GM04503 (cell line): ENCODE data around the gene ICAM4.
"Not testable (repeated sequence)": the region's sequence is repeated elsewhere in the genome, so short reads cannot be mapped to it uniquely, and the experiment has no call there.

Experiments
- DNase-seq: peaks from one replicate; pipeline ENCODE4 v3.0.0-alpha.2; 2012; ENCODE audit warnings: low read depth

ICAM4 gene

DNA sequence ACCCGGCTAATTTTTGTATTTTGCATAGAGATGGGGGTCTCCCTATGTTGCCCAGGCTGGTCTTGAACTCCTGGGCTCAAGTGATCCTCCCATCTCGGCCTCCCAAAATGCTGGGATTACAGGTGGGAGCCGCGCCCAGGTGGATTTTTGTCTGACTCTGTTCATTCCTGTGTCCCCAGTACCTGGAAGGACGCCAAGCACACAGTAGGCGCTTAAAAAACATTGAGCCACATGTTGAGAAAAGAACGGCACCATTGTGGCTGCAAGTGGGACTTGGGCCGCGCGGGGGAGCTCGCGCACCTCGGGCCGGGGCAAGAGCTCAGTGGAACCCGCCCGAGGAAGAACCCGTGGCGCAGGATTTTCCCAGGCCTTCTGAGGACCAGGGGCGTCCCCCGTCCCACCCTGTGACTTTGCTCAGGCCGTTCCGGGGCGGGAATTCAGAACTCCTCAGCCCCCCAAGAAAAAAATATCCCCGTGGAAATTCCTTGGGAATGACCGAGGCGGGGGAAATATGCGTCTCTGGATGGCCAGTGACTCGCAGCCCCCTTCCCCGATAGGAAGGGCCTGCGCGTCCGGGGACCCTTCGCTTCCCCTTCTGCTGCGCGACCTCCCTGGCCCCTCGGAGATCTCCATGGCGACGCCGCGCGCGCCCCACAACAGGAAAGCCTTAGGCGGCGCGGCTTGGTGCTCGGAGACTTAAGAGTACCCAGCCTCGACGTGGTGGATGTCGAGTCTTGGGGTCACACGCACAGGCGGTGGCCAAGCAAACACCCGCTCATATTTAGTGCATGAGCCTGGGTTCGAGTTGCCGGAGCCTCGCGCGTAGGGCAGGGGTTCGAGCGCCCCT is 17.2 kb upstream of the ICAM4 start:
- DNase-seq, result no peak

DNA sequence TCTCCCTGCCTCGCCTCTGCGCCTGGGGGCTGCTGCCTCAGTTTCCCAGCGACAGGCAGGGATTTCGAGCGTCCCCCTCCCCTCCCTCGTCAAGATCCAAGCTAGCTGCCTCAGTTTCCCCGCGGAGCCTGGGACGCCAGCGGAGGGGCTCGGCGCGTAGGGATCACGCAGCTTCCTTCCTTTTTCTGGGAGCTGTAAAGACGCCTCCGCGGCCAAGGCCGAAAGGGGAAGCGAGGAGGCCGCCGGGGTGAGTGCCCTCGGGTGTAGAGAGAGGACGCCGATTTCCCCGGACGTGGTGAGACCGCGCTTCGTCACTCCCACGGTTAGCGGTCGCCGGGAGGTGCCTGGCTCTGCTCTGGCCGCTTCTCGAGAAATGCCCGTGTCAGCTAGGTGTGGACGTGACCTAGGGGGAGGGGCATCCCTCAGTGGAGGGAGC is 16.6 kb upstream of the ICAM4 start:
- no peak for DNase-seq

DNA sequence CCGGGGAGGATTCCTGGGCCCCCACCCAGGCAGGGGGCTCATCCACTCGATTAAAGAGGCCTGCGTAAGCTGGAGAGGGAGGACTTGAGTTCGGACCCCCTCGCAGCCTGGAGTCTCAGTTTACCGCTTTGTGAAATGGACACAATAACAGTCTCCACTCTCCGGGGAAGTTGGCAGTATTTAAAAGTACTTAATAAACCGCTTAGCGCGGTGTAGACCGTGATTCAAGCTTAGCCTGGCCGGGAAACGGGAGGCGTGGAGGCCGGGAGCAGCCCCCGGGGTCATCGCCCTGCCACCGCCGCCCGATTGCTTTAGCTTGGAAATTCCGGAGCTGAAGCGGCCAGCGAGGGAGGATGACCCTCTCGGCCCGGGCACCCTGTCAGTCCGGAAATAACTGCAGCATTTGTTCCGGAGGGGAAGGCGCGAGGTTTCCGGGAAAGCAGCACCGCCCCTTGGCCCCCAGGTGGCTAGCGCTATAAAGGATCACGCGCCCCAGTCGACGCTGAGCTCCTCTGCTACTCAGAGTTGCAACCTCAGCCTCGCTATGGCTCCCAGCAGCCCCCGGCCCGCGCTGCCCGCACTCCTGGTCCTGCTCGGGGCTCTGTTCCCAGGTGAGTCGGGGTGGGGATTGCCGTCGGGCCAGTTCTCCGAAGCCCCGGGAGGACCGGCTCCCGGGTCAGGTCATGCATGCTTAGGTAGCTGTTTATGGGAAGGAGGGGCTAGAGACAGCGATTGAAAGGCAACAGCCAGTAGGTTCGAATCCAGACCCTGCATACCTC is 15.9 kb upstream of the ICAM4 start, which contains the start of gene ICAM1:
ICAM1 (plus strand) TSS at position 505 of the 779 bp plus-strand sequence; CDS start at position 545, 40 bp downstream.
- no peak for DNase-seq

DNA sequence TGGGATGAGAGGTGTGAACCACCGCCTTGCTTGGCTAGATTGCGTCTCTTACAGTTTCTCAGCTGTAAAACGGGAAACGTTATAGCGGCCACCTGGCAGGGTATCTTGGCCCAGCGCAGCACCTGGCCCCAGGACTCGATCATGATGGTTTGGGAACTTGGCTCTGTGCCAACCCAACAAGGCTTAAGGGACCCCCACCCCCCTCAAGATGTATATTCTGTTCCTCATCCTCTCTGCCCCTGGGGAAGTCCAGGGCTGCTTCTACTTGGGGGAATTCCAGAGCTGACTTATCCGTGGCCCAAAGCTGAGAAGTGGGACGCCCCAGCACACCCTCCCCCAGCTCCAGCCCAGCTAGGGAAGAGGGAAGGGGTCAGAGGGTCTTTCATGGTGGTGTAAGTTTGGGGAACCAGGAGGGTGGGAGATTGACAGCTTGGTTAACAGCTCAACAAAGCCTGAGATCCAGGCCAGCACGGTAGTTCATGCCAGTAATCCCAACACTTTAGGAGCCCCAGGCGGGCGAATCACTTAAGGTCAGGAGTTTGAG is 15.1 kb upstream of the ICAM4 start:
- DNase-seq, result no peak

DNA sequence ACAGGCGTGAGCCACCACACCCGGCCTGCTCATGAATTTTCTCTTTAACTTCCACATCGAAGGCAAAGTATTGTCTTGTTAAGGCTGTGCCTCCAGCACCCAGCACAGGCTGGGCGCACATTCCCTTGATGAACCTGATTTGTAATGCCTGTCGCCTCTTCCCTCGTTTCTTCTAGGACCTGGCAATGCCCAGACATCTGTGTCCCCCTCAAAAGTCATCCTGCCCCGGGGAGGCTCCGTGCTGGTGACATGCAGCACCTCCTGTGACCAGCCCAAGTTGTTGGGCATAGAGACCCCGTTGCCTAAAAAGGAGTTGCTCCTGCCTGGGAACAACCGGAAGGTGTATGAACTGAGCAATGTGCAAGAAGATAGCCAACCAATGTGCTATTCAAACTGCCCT is 12.2 kb upstream of the ICAM4 start:
- DNase-seq, result no peak

DNA sequence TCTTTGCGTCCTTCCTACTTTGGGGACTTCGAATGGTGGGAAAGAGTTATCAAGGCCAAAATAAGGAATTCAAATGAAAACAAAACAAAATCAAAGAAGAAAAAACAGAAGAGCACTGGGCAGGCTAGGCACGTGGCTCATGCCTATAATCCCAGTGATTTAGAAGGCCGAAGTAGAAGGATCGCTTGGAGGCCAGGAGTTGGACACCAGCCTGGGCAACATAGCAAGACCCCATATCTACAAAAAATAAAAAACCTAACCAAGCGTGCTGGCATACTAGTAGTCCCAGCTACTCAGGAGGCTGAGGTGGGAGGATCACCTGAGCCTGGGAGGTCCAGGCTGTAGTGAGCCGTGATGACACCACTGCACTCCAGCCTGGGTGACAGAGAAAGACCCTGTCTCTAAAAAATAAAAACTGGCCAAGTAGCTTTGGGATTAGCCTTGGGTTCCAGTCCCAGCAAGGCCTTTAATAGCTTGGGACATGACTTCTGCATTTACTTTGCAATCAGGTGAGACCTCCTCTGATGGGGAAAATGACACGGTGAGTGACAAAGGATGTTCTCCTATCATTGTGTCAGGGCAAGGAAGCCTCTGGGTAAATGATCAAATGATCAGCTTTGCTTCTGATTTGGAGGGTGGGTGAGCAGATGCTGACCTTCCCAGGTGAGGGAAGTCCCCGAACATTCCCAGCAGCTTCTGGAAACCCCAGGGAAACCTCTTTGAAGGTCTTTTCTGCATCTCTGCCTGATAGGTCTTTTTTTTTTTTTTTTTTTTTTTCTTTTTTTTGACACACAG is 8.8 kb upstream of the ICAM4 start:
- no peak for DNase-seq

DNA sequence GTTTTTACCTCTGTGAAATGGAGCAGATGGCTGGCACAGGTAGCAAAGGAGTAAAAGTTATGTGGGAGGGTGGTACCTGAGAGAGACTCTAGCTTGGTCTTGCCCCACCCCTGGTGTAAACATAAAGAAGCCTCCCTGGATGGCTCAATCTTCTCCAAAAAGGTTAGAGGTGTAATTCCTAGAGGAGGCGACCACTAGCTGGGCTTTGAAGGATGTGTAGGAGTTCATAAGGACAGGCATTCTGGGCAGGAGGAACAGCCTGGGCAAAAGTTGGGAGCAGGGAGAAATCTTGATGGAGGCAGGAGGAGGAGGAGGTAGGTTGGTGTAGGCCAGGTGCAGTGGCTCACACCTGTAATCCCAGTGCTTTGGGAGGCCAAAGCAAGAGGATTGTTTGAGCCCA is 7.8 kb upstream of the ICAM4 start:
- DNase-seq, result no peak

DNA sequence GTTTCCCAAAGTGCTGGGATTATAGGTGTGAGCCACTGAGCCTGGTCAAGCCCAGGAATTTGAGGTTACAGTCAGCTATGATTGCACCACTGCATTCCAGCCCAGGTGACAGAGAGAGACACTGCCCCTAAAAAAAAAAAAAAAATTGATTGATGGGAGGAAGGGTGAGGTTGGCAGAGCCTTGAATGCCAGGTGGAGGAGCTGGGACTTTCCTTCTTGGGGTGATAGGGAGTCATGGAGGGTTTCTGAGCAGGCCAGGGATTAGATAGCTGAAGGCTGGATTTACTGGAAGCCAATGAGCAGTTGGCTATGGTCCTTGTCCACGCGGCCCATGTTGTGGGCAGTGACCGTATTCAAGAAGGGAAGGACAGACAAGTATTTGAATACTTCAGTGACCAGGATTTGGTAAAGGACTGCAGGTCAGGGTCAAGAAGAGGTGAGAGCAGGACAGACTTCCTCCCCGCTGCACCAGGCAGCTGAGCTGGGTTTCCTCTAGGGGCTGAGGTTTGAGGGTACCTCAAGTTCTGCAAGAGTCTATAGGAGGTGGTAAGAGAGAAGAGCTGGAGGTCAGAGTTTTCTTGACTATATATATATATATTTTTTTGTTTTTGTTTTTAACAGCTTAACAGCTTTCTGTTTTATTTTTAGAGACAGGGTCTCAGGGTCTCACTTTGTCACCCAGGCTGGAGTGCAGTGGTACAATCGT is 6.9 kb upstream of the ICAM4 start:
- DNase-seq, result no peak

DNA sequence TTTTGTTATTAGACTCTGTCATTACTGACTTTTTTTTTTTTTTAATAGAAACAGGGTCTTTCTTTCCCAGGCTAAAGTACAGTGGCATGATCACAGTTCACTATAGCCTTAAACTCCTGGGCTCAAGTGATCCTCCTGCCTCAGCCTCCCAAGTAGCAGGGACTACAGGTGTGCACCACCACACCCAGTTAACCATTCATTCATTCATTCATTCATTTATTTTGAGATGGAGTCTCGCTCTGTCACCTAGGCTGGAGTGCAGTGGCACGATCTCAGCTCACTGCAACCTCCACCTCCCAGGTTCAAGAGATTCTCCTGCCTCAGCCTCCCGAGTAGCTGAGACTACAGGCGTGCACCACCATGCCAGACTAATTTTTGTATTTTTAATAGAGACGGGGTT is 4.7 kb upstream of the ICAM4 start:
- not testable (repeated sequence) for DNase-seq

DNA sequence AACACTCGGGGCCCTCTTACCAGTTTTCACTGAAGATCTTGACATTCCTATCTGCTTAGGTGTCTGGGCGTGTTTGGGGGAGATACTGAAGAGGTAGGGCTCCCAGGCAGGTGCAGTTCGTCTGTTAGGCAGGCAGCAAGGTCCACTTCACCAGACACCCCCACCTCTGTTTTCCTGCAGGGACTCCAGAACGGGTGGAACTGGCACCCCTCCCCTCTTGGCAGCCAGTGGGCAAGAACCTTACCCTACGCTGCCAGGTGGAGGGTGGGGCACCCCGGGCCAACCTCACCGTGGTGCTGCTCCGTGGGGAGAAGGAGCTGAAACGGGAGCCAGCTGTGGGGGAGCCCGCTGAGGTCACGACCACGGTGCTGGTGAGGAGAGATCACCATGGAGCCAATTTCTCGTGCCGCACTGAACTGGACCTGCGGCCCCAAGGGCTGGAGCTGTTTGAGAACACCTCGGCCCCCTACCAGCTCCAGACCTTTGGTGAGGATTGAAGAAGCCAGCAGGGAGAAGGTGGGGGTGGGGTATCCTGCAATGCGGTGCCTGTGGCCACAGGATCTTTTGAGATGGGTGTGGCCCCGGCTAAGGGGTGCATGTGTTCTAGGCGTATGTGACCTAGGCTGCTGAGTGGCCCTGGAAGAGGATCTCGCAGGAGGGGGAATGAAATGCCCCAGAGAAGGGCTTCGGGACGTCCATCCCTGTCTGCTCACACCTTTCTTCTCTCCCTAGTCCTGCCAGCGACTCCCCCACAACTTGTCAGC is 3.3 kb upstream of the ICAM4 start:
- DNase-seq, result no peak

DNA sequence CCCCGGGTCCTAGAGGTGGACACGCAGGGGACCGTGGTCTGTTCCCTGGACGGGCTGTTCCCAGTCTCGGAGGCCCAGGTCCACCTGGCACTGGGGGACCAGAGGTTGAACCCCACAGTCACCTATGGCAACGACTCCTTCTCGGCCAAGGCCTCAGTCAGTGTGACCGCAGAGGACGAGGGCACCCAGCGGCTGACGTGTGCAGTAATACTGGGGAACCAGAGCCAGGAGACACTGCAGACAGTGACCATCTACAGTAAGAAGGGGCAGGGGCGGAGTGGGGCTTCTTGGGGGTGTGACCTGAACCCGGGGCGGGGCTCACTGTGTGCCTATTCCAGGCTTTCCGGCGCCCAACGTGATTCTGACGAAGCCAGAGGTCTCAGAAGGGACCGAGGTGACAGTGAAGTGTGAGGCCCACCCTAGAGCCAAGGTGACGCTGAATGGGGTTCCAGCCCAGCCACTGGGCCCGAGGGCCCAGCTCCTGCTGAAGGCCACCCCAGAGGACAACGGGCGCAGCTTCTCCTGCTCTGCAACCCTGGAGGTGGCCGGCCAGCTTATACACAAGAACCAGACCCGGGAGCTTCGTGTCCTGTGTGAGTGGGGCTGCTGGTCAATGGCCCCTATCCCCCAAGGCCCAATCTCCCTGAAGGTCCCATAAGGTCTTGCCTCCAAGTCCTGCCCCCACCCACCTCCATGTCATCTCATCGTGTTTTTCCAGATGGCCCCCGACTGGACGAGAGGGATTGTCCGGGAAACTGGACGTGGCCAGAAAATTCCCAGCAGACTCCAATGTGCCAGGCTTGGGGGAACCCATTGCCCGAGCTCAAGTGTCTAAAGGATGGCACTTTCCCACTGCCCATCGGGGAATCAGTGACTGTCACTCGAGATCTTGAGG is 2.4 kb upstream of the ICAM4 start:
- DNase-seq, result no peak

DNA sequence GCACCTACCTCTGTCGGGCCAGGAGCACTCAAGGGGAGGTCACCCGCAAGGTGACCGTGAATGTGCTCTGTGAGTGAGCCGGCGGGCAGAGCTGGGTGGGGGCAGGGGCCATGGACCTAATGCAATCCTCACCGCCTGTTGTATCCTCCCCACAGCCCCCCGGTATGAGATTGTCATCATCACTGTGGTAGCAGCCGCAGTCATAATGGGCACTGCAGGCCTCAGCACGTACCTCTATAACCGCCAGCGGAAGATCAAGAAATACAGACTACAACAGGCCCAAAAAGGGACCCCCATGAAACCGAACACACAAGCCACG is 1.8 kb upstream of the ICAM4 start:
- no peak for DNase-seq

DNA sequence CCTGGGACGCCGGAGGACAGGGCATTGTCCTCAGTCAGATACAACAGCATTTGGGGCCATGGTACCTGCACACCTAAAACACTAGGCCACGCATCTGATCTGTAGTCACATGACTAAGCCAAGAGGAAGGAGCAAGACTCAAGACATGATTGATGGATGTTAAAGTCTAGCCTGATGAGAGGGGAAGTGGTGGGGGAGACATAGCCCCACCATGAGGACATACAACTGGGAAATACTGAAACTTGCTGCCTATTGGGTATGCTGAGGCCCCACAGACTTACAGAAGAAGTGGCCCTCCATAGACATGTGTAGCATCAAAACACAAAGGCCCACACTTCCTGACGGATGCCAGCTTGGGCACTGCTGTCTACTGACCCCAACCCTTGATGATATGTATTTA is 1.4 kb upstream of the ICAM4 start:
- DNase-seq, result no peak

DNA sequence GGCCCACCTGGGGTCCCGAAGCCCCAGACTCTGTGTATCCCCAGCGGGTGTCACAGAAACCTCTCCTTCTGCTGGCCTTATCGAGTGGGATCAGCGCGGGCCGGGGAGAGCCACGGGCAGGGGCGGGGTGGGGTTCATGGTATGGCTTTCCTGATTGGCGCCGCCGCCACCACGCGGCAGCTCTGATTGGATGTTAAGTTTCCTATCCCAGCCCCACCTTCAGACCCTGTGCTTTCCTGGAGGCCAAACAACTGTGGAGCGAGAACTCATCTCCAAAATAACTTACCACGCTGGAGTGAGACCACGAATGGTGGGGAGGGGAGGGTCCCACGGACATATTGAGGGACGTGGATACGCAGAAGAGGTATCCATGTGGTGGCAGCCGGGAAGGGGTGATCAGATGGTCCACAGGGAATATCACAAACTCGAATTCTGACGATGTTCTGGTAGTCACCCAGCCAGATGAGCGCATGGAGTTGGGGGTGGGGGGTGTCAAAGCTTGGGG is 2.0 kb downstream of the ICAM4 start:
- DNase-seq, result no peak

DNA sequence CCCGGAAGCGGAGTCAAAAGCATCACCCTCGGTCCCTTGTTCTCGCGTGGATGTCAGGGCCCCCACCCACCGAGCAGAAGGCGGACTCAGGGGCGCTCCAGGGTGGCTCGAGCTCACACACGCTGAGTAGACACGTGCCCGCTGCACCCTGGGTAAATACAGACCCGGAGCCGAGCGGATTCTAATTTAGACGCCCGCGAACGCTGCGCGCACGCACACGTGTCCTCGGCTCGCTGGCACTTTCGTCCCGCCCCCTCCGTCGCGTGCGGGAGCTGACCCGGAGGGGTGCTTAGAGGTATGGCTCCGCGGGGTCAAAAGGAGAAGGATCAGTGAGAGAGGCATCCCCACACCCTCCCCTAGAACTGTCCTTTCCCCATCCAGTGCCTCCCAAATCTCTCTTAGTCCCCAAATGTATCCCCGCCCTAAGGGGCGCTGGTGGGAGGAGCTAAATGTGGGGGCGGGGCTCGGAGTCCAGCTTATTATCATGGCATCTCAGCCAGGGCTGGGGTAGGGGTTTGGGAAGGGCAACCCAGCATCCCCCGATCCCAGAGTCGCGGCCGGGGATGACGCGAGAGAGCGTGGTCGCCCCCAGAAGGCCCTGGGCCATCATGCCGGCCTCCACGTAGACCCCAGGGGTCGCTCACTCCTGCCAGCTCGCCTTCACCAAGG is 2.5 kb downstream of the ICAM4 start:
- DNase-seq, result no peak

DNA sequence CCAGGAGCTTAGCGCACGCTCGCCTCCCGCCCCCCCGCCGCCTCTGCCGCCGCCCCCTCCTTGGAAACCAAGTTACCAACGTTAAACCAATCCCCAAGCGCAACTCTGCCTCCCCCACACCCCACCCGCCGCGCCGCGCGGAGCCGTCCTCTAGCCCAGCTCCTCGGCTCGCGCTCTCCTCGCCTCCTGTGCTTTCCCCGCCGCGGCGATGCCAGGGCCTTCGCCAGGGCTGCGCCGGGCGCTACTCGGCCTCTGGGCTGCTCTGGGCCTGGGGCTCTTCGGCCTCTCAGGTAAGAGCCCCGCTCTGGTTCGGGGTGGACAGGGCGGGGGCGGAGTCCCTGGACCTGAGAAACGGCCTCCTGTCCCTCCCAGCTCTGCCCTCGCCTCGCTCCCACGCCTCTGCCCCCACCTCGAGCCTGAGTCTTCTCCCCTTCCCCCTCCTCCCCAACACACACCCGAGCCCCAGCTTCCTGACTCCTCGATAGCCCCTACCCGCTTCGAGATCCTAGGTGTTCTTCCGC is 3.1 kb downstream of the ICAM4 start, which contains the start of gene ICAM5:
ICAM5 (plus strand) TSS at position 117 of the 521 bp plus-strand sequence; CDS start at position 209, 92 bp downstream.
- DNase-seq, result no peak

DNA sequence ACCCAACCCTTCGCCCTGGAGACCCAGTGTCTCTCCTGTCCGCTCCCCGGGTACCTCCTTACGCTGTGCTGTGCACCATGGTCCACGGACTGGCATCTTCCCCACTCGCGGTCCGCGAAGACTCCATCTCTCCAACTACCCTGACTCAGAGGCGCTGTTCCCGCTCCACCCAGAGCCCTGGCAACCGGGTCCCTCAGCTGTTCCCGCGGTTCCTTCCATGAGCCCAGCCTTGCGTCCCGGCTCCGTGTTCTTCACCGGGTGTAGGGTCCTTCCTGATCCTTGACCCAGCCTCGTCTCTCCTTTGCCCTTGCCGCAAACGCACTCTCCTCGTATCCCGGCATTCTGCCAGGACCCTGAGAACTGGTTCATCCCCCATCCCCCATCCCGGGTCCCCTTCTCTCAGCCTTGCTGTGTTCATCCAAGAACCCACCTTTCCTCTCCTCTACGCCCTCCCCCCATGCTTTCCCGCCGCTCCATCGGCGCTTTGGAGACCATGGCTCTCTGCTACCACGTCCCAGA is 3.7 kb downstream of the ICAM4 start:
- DNase-seq, result no peak

DNA sequence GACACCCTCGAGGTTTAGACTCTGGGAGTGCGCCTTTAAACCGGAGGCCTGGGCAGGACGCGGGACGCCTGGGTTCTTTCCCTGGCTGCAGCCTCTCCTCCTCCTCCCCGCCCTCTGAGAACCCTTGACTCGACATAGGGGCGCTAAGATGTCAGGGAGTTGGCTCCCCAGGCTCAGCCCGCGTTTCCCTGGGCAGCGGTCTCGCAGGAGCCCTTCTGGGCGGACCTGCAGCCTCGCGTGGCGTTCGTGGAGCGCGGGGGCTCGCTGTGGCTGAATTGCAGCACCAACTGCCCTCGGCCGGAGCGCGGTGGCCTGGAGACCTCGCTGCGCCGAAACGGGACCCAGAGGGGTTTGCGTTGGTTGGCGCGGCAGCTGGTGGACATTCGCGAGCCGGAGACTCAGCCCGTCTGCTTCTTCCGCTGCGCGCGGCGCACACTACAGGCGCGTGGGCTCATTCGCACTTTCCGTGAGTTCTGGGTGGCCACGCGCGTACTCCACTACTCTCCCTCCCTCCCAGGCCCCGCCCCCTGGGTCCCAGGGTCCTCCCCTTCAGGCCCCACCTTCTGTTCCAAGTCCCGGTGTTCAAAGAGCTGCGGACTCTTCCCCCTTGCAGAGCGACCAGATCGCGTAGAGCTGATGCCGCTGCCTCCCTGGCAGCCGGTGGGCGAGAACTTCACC is 4.3 kb downstream of the ICAM4 start:
- DNase-seq, result no peak
